Endothelial cell of umbilical vein (primary cell): Measurements from ENCODE around the gene NEUROG1. TPM values are rescaled to one million over a fixed set of nuclear protein-coding genes. Genes with fewer than 3 reads are reported as not detected.

Source experiments
- BruUV-seq: library from RNA; stranded (reverse); fragments of 400-500 nt; replicated peaks from 2 replicates; lab custom pipeline; 2021; lab: Mats Ljungman, UMichigan
- CTCF ChIA-PET: fragments of 300-600, 350-600 bp; sonication (Branson Sonifier 250); formaldehyde crosslinking; loops from one replicate; lab custom pipeline; 2021; ENCODE audit warnings: antibody characterized with exemption, inconsistent platforms; lab: Charles Lee
- POLR2A ChIA-PET: fragments of 300-600, 350-600 bp; sonication (Branson Sonifier 250); formaldehyde crosslinking; loops from one replicate; lab custom pipeline; 2021; ENCODE audit warnings: antibody characterized with exemption, inconsistent platforms; lab: Charles Lee
- DNase-seq: peaks from one replicate; pipeline ENCODE4 v3.0.0-alpha.2; 2011; ENCODE audit warnings: low read depth, low spot score
- FAIRE-seq: peaks from 2 replicates; lab custom pipeline; 2011; peaks lifted over from hg19 to GRCh38; lab: Jason Lieb, UNC
- H2AFZ ChIP-seq: 2 replicates; pipeline ENCODE4 v1.6.0; 2012; ENCODE audit warnings: low read depth, low read length, control low read depth, inconsistent platforms
- H3K27ac ChIP-seq: 2 replicates; pipeline ENCODE4 v1.5.1; 2011; ENCODE audit warnings: low read depth, mild to moderate bottlenecking, control low read depth, low read length, moderate library complexity; ENCODE audit not compliant: insufficient read depth
- H3K27me3 ChIP-seq, 2 experiments: 2 replicates each; pipeline versions ENCODE4 v1.6.0 to v1.6.1; 2011; ENCODE audit warnings: low read length in 2 of 2, mixed read lengths in 1 of 2; ENCODE audit not compliant: control insufficient read depth in 2 of 2, insufficient read depth in 2 of 2
- H3K36me3 ChIP-seq, 2 experiments: 2 replicates in 1 of 2; 3 replicates in 1 of 2; pipeline ENCODE4 v1.5.1; 2011; ENCODE audit warnings: low read length in 2 of 2, mild to moderate bottlenecking in 1 of 2, moderate library complexity in 1 of 2; ENCODE audit not compliant: control insufficient read depth in 2 of 2, insufficient read depth in 2 of 2; ENCODE audit errors: extremely low read depth in 1 of 2
- H3K4me1 ChIP-seq: 3 replicates; pipeline ENCODE4 v1.5.1; 2011; ENCODE audit warnings: mild to moderate bottlenecking, low read length; ENCODE audit not compliant: control insufficient read depth, insufficient read depth; ENCODE audit errors: extremely low read depth
- H3K4me2 ChIP-seq: 2 replicates; pipeline ENCODE4 v1.6.1; 2011; ENCODE audit warnings: low read length, control low read depth, mixed read lengths; ENCODE audit not compliant: insufficient read depth
- H3K4me3 ChIP-seq, 3 experiments: fragments of 200-600 bp in 1 of 3; sonication (generic), shearing (Covaris generic) in 1 of 3; replicated peaks in 1 of 3; 2 replicates each; pipeline ENCODE4 v1.5.1; 2011 to 2016; ENCODE audit warnings: control low read depth in 3 of 3, low read length in 3 of 3, mild to moderate bottlenecking in 2 of 3, inconsistent platforms in 1 of 3, low read depth in 1 of 3, moderate library complexity in 1 of 3; ENCODE audit not compliant: insufficient read depth in 1 of 3
- H3K79me2 ChIP-seq: 2 replicates; pipeline ENCODE4 v1.6.0; 2012; ENCODE audit warnings: low read length, inconsistent platforms; ENCODE audit not compliant: control insufficient read depth, insufficient read depth
- H3K9ac ChIP-seq: replicated peaks from 2 replicates; pipeline ENCODE3; 2011; ENCODE audit warnings: low read length, control low read depth; ENCODE audit not compliant: insufficient read depth; ENCODE audit errors: extremely low read depth
- H3K9me1 ChIP-seq: replicated peaks from 3 replicates; pipeline ENCODE4 v1.6.0; 2011; ENCODE audit warnings: mild to moderate bottlenecking, low read length; ENCODE audit not compliant: control insufficient read depth, insufficient read depth; ENCODE audit errors: extremely low read depth
- H3K9me3 ChIP-seq: replicated peaks from 2 replicates; pipeline ENCODE4 v1.5.1; 2012; ENCODE audit warnings: low read length, inconsistent platforms; ENCODE audit not compliant: control insufficient read depth, insufficient read depth
- H4K20me1 ChIP-seq: replicated peaks from 2 replicates; pipeline ENCODE3; 2011; ENCODE audit warnings: mild to moderate bottlenecking, low read length; ENCODE audit not compliant: control insufficient read depth, insufficient read depth; ENCODE audit errors: extremely low read depth
- EZH2 ChIP-seq: IDR thresholded peaks from 2 replicates; pipeline ENCODE4 v1.6.1; 2012; ENCODE audit warnings: borderline replicate concordance, low read depth, mild to moderate bottlenecking, moderate library complexity, low read length, inconsistent platforms; ENCODE audit not compliant: severe bottlenecking
- FOS ChIP-seq: IDR thresholded peaks from 2 replicates; pipeline ENCODE4 v1.6.1; 2011; ENCODE audit warnings: mild to moderate bottlenecking, low read length, moderate library complexity, borderline replicate concordance; ENCODE audit not compliant: insufficient read depth
- GATA2 ChIP-seq: IDR thresholded peaks from 2 replicates; pipeline ENCODE4 v1.7.0; 2011; ENCODE audit warnings: low read depth, mild to moderate bottlenecking, moderate library complexity, mixed read lengths, low read length; ENCODE audit not compliant: insufficient read length, insufficient read depth
- MYC ChIP-seq: IDR thresholded peaks from one replicate; pipeline ENCODE4 v1.6.1; 2011; ENCODE audit warnings: mild to moderate bottlenecking, low read depth, low read length
- POLR2A ChIP-seq: IDR thresholded peaks from 2 replicates; pipeline ENCODE4 v1.6.1; 2012; ENCODE audit warnings: low read depth, mild to moderate bottlenecking, control low read depth, low read length
- POLR2AphosphoS5 ChIP-seq: IDR thresholded peaks from 2 replicates; pipeline ENCODE4 v1.6.1; 2012; ENCODE audit warnings: low read depth, mild to moderate bottlenecking, control low read depth, low read length, moderate library complexity; ENCODE audit not compliant: insufficient read depth
- dilution Hi-C: fragments of 300-500 bp; cut with MboI; formaldehyde crosslinking; loops from one replicate; pipeline ENCODE4 v1.15.0; 2019; ENCODE audit warnings: low sequenced_read_pairs; ENCODE audit not compliant: extremely low pct_ligation_motif_present
- intact Hi-C: fragments of 100-400 bp; cut with micrococcal nuclease; formaldehyde crosslinking; loops from one replicate; pipeline ENCODE4 v1.10.0; 2022
- polyA plus RNA-seq, 4 experiments: library from polyadenylated mRNA; depleted of rRNA in 3 of 4; stranded (reverse) in 3 of 4; unstranded in 1 of 4; fragments of >200 nt; gene quantifications; 2 replicates each; pipeline versions ENCODE4 v1.2.1 to v1.2.3, GENCODE V29; 2011 to 2012; ENCODE audit warnings: missing spikeins in 1 of 4
- total RNA-seq: library from RNA; stranded (reverse); gene quantifications from 2 replicates; pipeline ENCODE4 v1.2.3, GENCODE V29; 2021
- TF ChIP-seq, protein P1 (sequence below), 2 donors: IDR thresholded peaks; 1 replicate in 1 of 2; 2 replicates in 1 of 2; pipeline ENCODE4 v1.5.1; 2011; ENCODE audit warnings: low read length in 2 of 2, mild to moderate bottlenecking in 2 of 2, moderate library complexity in 2 of 2, control low read depth in 1 of 2, inconsistent platforms in 1 of 2, low read depth in 1 of 2; ENCODE audit not compliant: insufficient read depth in 1 of 2; ENCODE audit errors: extremely low read depth in 1 of 2
- TF ChIP-seq, protein P2 (sequence below): IDR thresholded peaks from 2 replicates; pipeline ENCODE4 v1.6.1; 2011; ENCODE audit not compliant: insufficient read depth, insufficient read length

The NEUROG1 gene
- total and polyA plus RNA-seq, 2 donors (not counting 3 experiments of a cell fraction or from before 2014, with no cell fraction given), result not detected

DNA sequence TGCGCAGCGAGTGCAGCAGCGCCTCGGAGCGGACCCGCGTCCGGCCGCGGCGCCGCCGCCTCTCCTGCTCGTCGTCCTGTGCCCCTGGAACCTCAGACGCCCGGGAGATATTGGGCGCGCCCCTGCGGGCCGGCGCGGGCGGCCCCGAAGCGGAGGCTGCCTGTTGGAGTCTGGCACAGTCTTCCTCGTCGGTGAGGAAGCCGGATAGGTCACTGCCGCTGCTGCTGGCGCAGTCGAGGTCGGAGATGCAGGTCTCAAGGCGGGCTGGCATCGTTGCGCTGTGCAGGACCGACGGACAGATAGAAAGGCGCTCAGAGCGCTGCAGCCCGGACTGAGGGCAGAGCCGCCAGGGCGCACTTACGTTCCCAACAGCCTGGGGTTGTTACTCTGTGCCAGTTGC is 344 bp downstream of the NEUROG1 start:
- TF ChIP-seq EZH2, result peak; percentile 89
- TF ChIP-seq POLR2A, result no peak
- no peak overlapping the region for H3K4me2 ChIP-seq
- H4K20me1 ChIP-seq, result no peaks in the 10 kb centered on the region
- H3K79me2 ChIP-seq, result no peaks in the 10 kb centered on the region
- intact Hi-C loops (no loop called here), dilution Hi-C loops (no loop called here)
- ChIA-PET POLR2A (no interaction called here), CTCF (interaction anchor here (2.4 kb wide), 1 partner anchor 16 kb away, joined by 7 read pairs; no protein-coding TSS in a partner anchor)
- H2AFZ ChIP-seq, result no peak overlapping the region
- no peaks in the 10 kb centered on the region for H3K9me3 ChIP-seq
- no peaks in the 10 kb centered on the region for H3K4me1 ChIP-seq
- FAIRE-seq (no peak), DNase-seq (no peak)
- BruUV-seq, result no TSS peak
- H3K9me1 ChIP-seq, result no peaks in the 10 kb centered on the region
- no peaks in the 10 kb centered on the region for H3K36me3 ChIP-seq
- H3K9ac ChIP-seq, result no peak overlapping the region
- H3K4me3 ChIP-seq, result no peak overlapping the region
- H3K27ac ChIP-seq, result no peak overlapping the region
- peaks cover 72 to 75% of the 10 kb centered on the region in 2 experiments for H3K27me3 ChIP-seq

DNA sequence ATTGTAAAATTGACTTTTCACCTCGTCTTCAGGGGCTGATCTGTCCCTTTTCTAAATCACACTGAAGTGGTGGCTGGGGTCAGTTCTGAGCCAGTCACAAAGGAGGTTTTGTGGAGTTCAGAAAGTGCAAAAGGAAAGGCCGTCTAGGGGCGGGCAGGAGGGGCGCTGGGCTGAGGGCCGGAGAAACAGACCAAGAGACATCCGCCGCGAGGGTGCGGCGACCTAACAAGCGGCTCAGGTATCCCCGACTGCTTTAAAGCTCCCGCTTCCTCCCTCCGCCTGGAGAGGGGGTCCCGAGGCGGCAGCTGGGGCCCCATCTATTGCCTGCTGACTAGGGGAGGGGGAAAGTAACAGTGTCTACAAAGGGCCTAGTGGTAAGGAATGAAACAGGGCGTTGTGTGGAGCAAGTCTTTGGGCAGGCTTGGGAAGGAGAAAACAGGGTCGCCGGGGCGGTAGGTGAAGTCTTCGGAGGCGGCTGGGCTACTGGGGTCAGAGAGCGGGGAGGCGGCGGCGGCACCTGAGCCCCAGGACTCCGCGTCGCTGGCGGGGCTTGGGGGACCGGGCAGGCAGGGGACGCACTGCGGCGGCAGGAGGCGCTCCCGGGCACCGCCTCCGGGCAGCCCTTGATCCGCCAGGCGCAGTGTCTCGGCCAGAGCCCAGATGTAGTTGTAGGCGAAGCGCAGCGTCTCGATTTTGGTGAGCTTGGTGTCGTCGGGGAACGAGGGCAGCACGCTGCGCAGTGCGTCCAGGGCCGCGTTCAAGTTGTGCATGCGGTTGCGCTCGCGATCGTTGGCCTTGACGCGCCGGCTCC is 950 bp downstream of the NEUROG1 start:
- POLR2A ChIA-PET, result no interaction called here

More for the DNA sequence above, 950 bp downstream of the NEUROG1 start:
- no peak overlapping the region for H3K4me2 ChIP-seq
- H3K9ac ChIP-seq, result no peak overlapping the region
- H3K79me2 ChIP-seq, result no peaks in the 10 kb centered on the region
- intact Hi-C loops, result no loop called here
- H3K27me3 ChIP-seq, result peaks cover 71 to 73% of the 10 kb centered on the region in 2 experiments
- no peaks in the 10 kb centered on the region for H3K4me1 ChIP-seq
- H2AFZ ChIP-seq, result peak overlapping the region; percentile 38
- no peaks in the 10 kb centered on the region for H3K36me3 ChIP-seq
- TF ChIP-seq, protein P1, sequence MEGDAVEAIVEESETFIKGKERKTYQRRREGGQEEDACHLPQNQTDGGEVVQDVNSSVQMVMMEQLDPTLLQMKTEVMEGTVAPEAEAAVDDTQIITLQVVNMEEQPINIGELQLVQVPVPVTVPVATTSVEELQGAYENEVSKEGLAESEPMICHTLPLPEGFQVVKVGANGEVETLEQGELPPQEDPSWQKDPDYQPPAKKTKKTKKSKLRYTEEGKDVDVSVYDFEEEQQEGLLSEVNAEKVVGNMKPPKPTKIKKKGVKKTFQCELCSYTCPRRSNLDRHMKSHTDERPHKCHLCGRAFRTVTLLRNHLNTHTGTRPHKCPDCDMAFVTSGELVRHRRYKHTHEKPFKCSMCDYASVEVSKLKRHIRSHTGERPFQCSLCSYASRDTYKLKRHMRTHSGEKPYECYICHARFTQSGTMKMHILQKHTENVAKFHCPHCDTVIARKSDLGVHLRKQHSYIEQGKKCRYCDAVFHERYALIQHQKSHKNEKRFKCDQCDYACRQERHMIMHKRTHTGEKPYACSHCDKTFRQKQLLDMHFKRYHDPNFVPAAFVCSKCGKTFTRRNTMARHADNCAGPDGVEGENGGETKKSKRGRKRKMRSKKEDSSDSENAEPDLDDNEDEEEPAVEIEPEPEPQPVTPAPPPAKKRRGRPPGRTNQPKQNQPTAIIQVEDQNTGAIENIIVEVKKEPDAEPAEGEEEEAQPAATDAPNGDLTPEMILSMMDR (IDR thresholded peaks at IDR 0.05; ENCODE audit: extremely low read depth in 1 of 2, insufficient read depth in 1 of 2, low read depth in 1 of 2, low read length in 2 of 2), result peak in 1 of 2 donors; percentile 6
- TF ChIP-seq POLR2A (no peak), POLR2AphosphoS5 (no peak), EZH2 (peak; percentile 99), MYC (no peak), FOS (no peak), GATA2 (no peak)
- TF ChIP-seq, protein P2, sequence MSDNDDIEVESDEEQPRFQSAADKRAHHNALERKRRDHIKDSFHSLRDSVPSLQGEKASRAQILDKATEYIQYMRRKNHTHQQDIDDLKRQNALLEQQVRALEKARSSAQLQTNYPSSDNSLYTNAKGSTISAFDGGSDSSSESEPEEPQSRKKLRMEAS, result no peak
- no peak for FAIRE-seq
- no peaks in the 10 kb centered on the region for H3K9me3 ChIP-seq
- dilution Hi-C loops, result no loop called here
- H3K27ac ChIP-seq, result no peak overlapping the region
- no peak for DNase-seq
- BruUV-seq, result no TSS peak
- CTCF ChIA-PET, result interaction anchor here (1.1 to 2.4 kb wide), 2 partner anchors 17 to 26 kb away, joined by 3 to 7 read pairs; no protein-coding TSS in a partner anchor
- H3K9me1 ChIP-seq, result no peaks in the 10 kb centered on the region
- H3K4me3 ChIP-seq, result no peak overlapping the region
- no peaks in the 10 kb centered on the region for H4K20me1 ChIP-seq
